ENCODE results near the gene DLGAP3. TPM values are rescaled to one million over a fixed set of nuclear protein-coding genes. Genes with fewer than 3 reads are reported as not detected.
A peak's percentile ranks its signal among the peaks of the same experiment; 100 is the strongest.

The DLGAP3 gene
- total and polyA plus RNA-seq, 5 donors from 2014 or later = 0.11 to 1.2 (median 0.21) TPM

DNA sequence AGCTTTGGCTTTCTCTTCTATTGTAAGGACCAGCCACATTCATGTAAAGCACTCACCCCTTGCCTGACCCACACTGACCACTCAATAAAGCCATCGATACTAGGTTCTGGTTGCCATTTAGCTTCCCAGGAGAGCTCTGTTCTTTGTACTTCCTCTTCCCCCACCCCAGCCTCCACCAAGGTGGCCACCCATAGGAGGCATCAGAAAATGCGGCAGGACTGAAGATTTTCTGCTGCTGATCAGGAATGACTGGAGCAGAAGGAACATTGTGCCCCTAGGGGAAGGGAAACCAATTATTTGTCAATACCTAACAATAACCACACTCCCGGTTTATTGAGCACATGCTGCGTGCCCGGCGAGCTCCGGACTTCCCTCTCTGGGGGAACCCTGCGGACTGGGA lies 64.7 kb downstream of the DLGAP3 start:
- no peak for DNase-seq
- Histone ChIP-seq H3K27me3 (ENCODE audit: control insufficient read depth, insufficient read depth, low read length) (no peaks in the 10 kb centered on the region), H3K4me3 (ENCODE audit: low read depth, low read length) (peak overlapping the region; percentile 13), H3K4me1 (ENCODE audit: control insufficient read depth, insufficient read depth, low read length, poor library complexity, severe bottlenecking) (peaks cover 50% of the 10 kb centered on the region), H3K27ac (ENCODE audit: insufficient read depth, low read length, poor library complexity, severe bottlenecking) (no peak overlapping the region), H3K9me3 (ENCODE audit: control insufficient read depth in 2 of 2, low read length in 2 of 2) (no peaks in the 10 kb centered on the region), H3K36me3 (ENCODE audit: control insufficient read depth, insufficient read depth, low read length) (no peaks in the 10 kb centered on the region)
- ATAC-seq (ENCODE audit: low read depth in 2 of 2) = no peak
- Mint-ChIP-seq H3K36me3 (no peaks in the 10 kb centered on the region), H3K4me3 (peak overlapping the region; percentile 75 to 93 (median 81)), H3K9me3 (no peaks in the 10 kb centered on the region), H3K27ac (peak overlapping the region; percentile 69 to 82 (median 75)), H3K27me3 (peaks cover 8% of the 10 kb centered on the region), H3K4me1 (peaks cover 20 to 57% (median 31%) of the 10 kb centered on the region in 4 donors)

DNA sequence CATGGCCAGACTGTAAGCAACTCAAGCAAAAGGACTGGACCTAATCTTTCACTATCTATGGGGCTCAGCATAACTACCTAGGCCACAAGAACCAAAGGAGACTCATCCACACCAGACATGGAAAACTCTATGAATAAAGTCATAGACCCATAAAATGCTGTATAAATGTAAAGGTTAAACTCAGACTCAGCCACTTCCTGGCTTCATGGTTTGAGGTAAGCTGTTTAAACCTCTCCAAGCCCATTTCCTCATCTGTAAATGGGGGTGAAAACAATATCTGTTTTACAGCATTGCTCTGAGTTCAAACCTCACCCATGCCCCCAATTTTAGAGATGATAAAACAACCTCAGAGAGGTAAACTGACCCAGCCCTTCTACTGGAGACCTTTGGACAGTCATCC lies 65.9 kb downstream of the DLGAP3 start:
- H3K4me3 Mint-ChIP-seq = peak overlapping the region; percentile 46 to 93 (median 66)
- peaks cover 8% of the 10 kb centered on the region for H3K27me3 Mint-ChIP-seq
- no peaks in the 10 kb centered on the region for H3K9me3 ChIP-seq (ENCODE audit: control insufficient read depth in 2 of 2, low read length in 2 of 2)
- H3K36me3 Mint-ChIP-seq = no peaks in the 10 kb centered on the region
- no peak overlapping the region for H3K27ac ChIP-seq (ENCODE audit: insufficient read depth, low read length, poor library complexity, severe bottlenecking)
- H3K27me3 ChIP-seq (ENCODE audit: control insufficient read depth, insufficient read depth, low read length) = no peaks in the 10 kb centered on the region
- no peak for ATAC-seq (ENCODE audit: low read depth in 2 of 2)
- H3K4me1 ChIP-seq (ENCODE audit: control insufficient read depth, insufficient read depth, low read length, poor library complexity, severe bottlenecking) = peaks cover 59% of the 10 kb centered on the region
- peak overlapping the region; percentile 39 to 82 (median 75) for H3K27ac Mint-ChIP-seq
- peaks cover 27 to 67% (median 40%) of the 10 kb centered on the region in 4 donors for H3K4me1 Mint-ChIP-seq
- H3K4me3 ChIP-seq (ENCODE audit: low read depth, low read length) = peak overlapping the region; percentile 33
- DNase-seq = peak in 1 of 3 donors; percentile 51
- H3K9me3 Mint-ChIP-seq = no peaks in the 10 kb centered on the region
- no peaks in the 10 kb centered on the region for H3K36me3 ChIP-seq (ENCODE audit: control insufficient read depth, insufficient read depth, low read length)

DNA sequence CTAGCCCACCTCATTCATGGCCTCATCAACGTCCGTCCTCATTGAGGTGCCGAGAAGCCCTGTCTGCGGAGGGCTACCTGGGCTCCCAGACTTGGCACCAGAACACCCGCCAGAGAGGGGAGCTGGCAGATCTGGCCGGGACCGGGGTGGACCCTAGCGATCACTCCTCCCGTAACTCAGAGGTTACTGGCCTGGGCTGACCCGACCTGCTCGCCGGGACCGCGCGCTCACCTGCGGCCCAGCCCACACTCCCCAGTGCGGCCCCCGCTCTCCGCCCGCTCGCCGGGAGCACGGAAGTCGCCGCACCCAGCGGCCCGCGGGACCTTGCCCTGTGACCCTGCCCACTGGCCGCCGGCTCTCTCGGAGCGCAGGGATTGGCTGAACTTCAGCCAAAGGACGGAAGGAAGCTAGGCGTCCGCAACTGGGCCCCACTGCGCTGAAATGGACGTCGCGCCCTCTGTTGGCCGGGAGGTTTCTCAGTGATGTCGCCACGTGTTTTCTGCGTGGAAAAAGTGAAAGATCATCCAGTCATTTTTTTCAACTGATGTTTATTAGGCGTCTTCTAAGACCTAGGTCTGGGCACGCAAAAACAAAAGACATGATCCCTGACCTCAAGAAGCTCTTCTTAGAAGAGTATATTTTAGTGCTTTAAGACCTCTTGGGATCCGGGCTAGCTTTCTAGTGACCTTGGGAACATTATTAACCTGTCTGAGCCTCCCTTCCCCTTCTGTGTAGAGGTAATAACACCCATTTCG lies 69.8 kb downstream of the DLGAP3 start, which contains the start of gene SMIM12:
Gene SMIM12, minus strand, starts transcription at position 304 of the 755 bp plus-strand sequence. CDS start 3,772 bp downstream, outside the sequence.
- H3K36me3 Mint-ChIP-seq = peaks cover 3% of the 10 kb centered on the region
- H3K9me3 Mint-ChIP-seq = no peaks in the 10 kb centered on the region
- H3K4me3 ChIP-seq (ENCODE audit: low read depth, low read length) = peak within 1 kb of the TSS; percentile 86

DNA sequence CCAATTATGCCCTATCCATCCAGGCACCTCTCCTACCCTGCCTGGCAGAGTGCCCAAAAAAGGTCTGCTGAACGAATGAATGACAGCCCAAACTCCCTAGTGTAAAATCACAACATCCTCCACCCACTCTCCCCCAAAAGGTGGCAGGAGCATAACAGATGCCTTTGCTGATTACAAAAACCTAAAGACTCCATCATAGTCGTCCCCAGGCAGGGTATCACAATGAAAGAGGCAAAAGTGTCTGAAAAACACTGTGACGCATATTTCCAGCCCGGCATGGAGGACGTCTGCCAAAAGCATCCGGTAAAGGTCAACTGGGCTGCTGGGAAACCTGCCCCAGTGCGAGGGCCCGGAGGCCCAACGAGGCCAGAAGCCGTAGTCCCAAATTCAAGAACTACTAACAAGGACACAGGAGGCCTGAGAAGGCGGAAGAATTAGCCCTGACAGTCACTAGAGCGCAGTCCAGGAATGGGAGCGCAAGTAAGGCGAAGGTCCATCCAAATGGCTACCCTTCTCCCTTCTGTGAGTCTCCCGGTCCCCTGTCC lies 70.5 kb downstream of the DLGAP3 start:
- H3K4me3 ChIP-seq (ENCODE audit: low read depth, low read length) = peak overlapping the region; percentile 86
- H3K4me1 ChIP-seq (ENCODE audit: control insufficient read depth, insufficient read depth, low read length, poor library complexity, severe bottlenecking) = peaks cover 39% of the 10 kb centered on the region
- no peaks in the 10 kb centered on the region for H3K27me3 ChIP-seq (ENCODE audit: control insufficient read depth, insufficient read depth, low read length)
- H3K36me3 ChIP-seq (ENCODE audit: control insufficient read depth, insufficient read depth, low read length) = peaks cover 20% of the 10 kb centered on the region
- H3K9me3 ChIP-seq (ENCODE audit: control insufficient read depth in 2 of 2, low read length in 2 of 2) = no peaks in the 10 kb centered on the region
- ATAC-seq (ENCODE audit: low read depth in 2 of 2) (peak in 1 of 2 donors; percentile 9), DNase-seq (peak; percentile 6 to 54 (median 35))
- Mint-ChIP-seq H3K27ac (peak overlapping the region; percentile 95 to 96 (median 96)), H3K4me3 (peak overlapping the region; percentile 89 to 97 (median 96)), H3K27me3 (no peaks in the 10 kb centered on the region), H3K4me1 (peaks cover 31 to 65% (median 45%) of the 10 kb centered on the region in 4 donors), H3K9me3 (no peaks in the 10 kb centered on the region), H3K36me3 (peaks cover 3% of the 10 kb centered on the region)
- H3K27ac ChIP-seq (ENCODE audit: insufficient read depth, low read length, poor library complexity, severe bottlenecking) = peak overlapping the region; percentile 78

More for the DNA sequence above, 69.8 kb downstream of the DLGAP3 start, which contains the start of gene SMIM12:
- no peaks in the 10 kb centered on the region for H3K27me3 Mint-ChIP-seq
- H3K27ac Mint-ChIP-seq = peak within 1 kb of the TSS; percentile 95 to 96 (median 96)
- peaks cover 13% of the 10 kb centered on the region for H3K36me3 ChIP-seq (ENCODE audit: control insufficient read depth, insufficient read depth, low read length)
- H3K4me3 Mint-ChIP-seq = peak within 1 kb of the TSS; percentile 89 to 97 (median 96)
- peak within 1 kb of the TSS; percentile 78 for H3K27ac ChIP-seq (ENCODE audit: insufficient read depth, low read length, poor library complexity, severe bottlenecking)
- H3K9me3 ChIP-seq (ENCODE audit: control insufficient read depth in 2 of 2, low read length in 2 of 2) = no peaks in the 10 kb centered on the region
- peaks cover 46% of the 10 kb centered on the region for H3K4me1 ChIP-seq (ENCODE audit: control insufficient read depth, insufficient read depth, low read length, poor library complexity, severe bottlenecking)
- ATAC-seq (ENCODE audit: low read depth in 2 of 2) (peak; percentile 94 to 97), DNase-seq (peak; percentile 81 to 95 (median 83))
- peaks cover 38 to 71% (median 51%) of the 10 kb centered on the region in 4 donors for H3K4me1 Mint-ChIP-seq
- H3K27me3 ChIP-seq (ENCODE audit: control insufficient read depth, insufficient read depth, low read length) = no peaks in the 10 kb centered on the region

DNA sequence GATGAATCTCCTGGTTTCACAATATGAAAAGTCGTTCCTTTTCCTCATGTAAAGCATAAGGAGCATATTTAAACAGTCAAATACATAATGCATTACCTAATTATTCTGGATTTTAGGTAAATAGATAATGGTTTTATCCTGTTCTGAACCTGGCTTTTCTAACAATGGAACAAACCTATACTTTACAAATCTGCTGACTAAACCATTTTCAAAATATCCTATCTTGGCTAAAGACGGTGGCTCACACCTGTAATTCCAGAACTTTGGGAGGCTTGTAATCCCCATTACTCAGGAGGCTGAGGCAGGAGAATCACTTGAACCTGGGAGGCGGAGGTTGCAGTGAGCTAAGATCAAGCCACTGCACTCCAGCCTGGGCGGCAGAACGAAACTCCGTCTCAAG lies 72.8 kb downstream of the DLGAP3 start:
- DNase-seq (no peak), ATAC-seq (ENCODE audit: low read depth in 2 of 2) (no peak)
- peaks cover 6% of the 10 kb centered on the region for H3K36me3 Mint-ChIP-seq
- H3K9me3 ChIP-seq (ENCODE audit: control insufficient read depth in 2 of 2, low read length in 2 of 2) = no peaks in the 10 kb centered on the region
- H3K27me3 ChIP-seq (ENCODE audit: control insufficient read depth, insufficient read depth, low read length) = no peaks in the 10 kb centered on the region
- no peak overlapping the region for H3K4me3 ChIP-seq (ENCODE audit: low read depth, low read length)
- peak overlapping the region in 2 of 3 donors; percentile 55 to 56 for H3K27ac Mint-ChIP-seq
- H3K4me3 Mint-ChIP-seq = peak overlapping the region in 1 of 4 donors; percentile 16
- H3K4me1 ChIP-seq (ENCODE audit: control insufficient read depth, insufficient read depth, low read length, poor library complexity, severe bottlenecking) = peaks cover 26% of the 10 kb centered on the region
- H3K4me1 Mint-ChIP-seq = peaks cover 28 to 58% (median 40%) of the 10 kb centered on the region in 4 donors
- H3K27ac ChIP-seq (ENCODE audit: insufficient read depth, low read length, poor library complexity, severe bottlenecking) = no peak overlapping the region
- peaks cover 25% of the 10 kb centered on the region for H3K36me3 ChIP-seq (ENCODE audit: control insufficient read depth, insufficient read depth, low read length)
- no peaks in the 10 kb centered on the region for H3K27me3 Mint-ChIP-seq
- H3K9me3 Mint-ChIP-seq = no peaks in the 10 kb centered on the region

DNA sequence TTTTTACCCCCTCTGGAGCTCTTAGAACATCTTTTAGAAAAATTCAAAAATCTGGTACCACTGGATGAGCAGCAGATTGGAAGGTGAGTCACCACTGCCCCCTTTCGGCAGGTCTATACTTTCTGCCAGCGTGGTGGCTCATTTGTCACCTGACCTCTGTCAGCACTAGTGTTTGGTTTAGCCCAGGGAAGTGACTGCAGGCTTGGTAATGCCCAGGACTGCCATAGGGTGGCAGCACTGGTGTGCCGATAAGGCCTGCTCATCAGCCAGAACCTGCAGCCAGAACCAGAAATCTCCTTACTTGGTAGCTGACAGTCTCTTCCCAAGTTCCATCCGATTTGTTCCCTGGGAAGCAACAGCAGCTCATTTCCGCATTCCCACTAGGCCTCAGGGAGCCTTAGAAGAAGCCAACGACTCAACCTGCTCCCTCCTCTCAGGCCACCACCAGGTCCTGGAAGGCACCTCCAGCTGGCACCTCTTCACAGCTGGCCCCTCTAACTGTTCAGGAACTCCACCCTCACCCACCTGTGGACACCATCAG lies 76.7 kb downstream of the DLGAP3 start:
- peaks cover 4% of the 10 kb centered on the region for H3K4me1 ChIP-seq (ENCODE audit: control insufficient read depth, insufficient read depth, low read length, poor library complexity, severe bottlenecking)
- DNase-seq (peak; percentile 79 to 95 (median 89)), ATAC-seq (ENCODE audit: low read depth in 2 of 2) (peak; percentile 100)
- Mint-ChIP-seq H3K27me3 (no peaks in the 10 kb centered on the region), H3K27ac (peak overlapping the region in 2 of 3 donors; percentile 51 to 81), H3K9me3 (no peaks in the 10 kb centered on the region), H3K4me1 (peaks cover 18 to 38% (median 26%) of the 10 kb centered on the region in 4 donors), H3K4me3 (peak overlapping the region in 1 of 4 donors; percentile 5), H3K36me3 (peaks cover 22% of the 10 kb centered on the region)
- no peak overlapping the region for H3K4me3 ChIP-seq (ENCODE audit: low read depth, low read length)
- no peaks in the 10 kb centered on the region for H3K27me3 ChIP-seq (ENCODE audit: control insufficient read depth, insufficient read depth, low read length)
- peaks cover 35% of the 10 kb centered on the region for H3K36me3 ChIP-seq (ENCODE audit: control insufficient read depth, insufficient read depth, low read length)
- no peaks in the 10 kb centered on the region for H3K9me3 ChIP-seq (ENCODE audit: control insufficient read depth in 2 of 2, low read length in 2 of 2)
- peak overlapping the region; percentile 47 for H3K27ac ChIP-seq (ENCODE audit: insufficient read depth, low read length, poor library complexity, severe bottlenecking)

DNA sequence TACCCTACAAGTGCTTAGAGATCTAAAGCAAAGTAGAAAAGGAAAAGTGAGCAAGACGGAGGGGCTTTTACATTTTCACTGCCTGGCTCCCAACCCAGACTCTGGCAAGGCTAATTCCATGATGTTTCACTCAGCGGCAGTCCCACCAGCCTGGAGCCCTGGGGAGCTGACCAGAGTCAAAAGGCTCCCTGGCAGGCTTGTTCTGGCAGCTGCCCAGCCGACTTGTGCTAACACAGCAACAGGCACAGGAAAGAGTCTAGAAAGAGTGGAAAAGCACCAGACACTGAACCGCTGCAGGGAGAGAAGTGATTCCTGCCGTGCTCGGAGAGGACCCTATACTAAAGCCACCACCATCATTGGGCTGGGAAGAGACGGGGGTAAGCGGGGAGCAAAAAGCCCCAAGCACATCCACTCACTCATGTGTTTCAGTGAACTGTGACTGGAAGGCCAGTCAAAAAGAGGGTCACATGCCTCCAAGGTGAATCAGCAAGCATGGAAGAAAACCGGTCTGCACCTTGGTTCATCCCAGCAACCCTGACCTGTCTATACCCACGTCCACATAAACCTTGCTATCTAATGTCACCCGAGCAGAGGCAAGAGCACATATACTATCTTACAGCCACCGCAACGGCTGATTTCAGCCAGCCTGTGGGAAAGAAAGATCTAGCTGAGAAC lies 77.9 kb downstream of the DLGAP3 start:
- H3K36me3 Mint-ChIP-seq = peaks cover 22% of the 10 kb centered on the region
- no peak overlapping the region for H3K27ac Mint-ChIP-seq

More for the DNA sequence above, 77.9 kb downstream of the DLGAP3 start:
- no peaks in the 10 kb centered on the region for H3K9me3 Mint-ChIP-seq
- H3K27me3 Mint-ChIP-seq = no peaks in the 10 kb centered on the region
- H3K4me3 ChIP-seq (ENCODE audit: low read depth, low read length) = no peak overlapping the region
- H3K4me1 Mint-ChIP-seq = peaks cover 13 to 27% (median 23%) of the 10 kb centered on the region in 4 donors
- no peaks in the 10 kb centered on the region for H3K4me1 ChIP-seq (ENCODE audit: control insufficient read depth, insufficient read depth, low read length, poor library complexity, severe bottlenecking)
- H3K36me3 ChIP-seq (ENCODE audit: control insufficient read depth, insufficient read depth, low read length) = peaks cover 35% of the 10 kb centered on the region
- DNase-seq (no peak), ATAC-seq (ENCODE audit: low read depth in 2 of 2) (no peak)
- H3K27ac ChIP-seq (ENCODE audit: insufficient read depth, low read length, poor library complexity, severe bottlenecking) = no peak overlapping the region
- no peaks in the 10 kb centered on the region for H3K9me3 ChIP-seq (ENCODE audit: control insufficient read depth in 2 of 2, low read length in 2 of 2)
- H3K4me3 Mint-ChIP-seq = no peak overlapping the region
- H3K27me3 ChIP-seq (ENCODE audit: control insufficient read depth, insufficient read depth, low read length) = no peaks in the 10 kb centered on the region
